H1 (cell line): Measurements from ENCODE around the gene WNT5A. TPM values are rescaled to one million over a fixed set of nuclear protein-coding genes. Genes with fewer than 3 reads are reported as not detected.

Experiments used
- CTCF ChIP-seq, 3 experiments: IDR thresholded peaks; 1 replicate in 2 of 3; 2 replicates in 1 of 3; pipeline versions ENCODE4 v1.5.1 to v1.6.1; 2011; ENCODE audit warnings: low read length in 3 of 3, mild to moderate bottlenecking in 3 of 3, inconsistent platforms in 2 of 3, low read depth in 1 of 3, moderate library complexity in 1 of 3; ENCODE audit not compliant: insufficient read depth in 1 of 3; ENCODE audit errors: control extremely low read depth in 1 of 3
- HDAC6 ChIP-seq: IDR thresholded peaks from one replicate; pipeline ENCODE4 v1.7.1; 2012; ENCODE audit warnings: low read depth, mild to moderate bottlenecking, inconsistent platforms, low read length, moderate library complexity
- KDM4A ChIP-seq: IDR thresholded peaks from one replicate; pipeline ENCODE4 v1.7.1; 2012; ENCODE audit warnings: low read depth, mild to moderate bottlenecking, moderate library complexity, low read length, inconsistent platforms; ENCODE audit not compliant: severe bottlenecking
- SP4 ChIP-seq: IDR thresholded peaks from 2 replicates; pipeline ENCODE4 v1.6.1; 2012; ENCODE audit warnings: low read length, inconsistent platforms
- polyA plus RNA-seq, 7 experiments: library from polyadenylated mRNA; depleted of rRNA in 3 of 7; stranded (reverse) in 5 of 7; unstranded in 2 of 7; fragments of >200 nt in 5 of 7; fragments of 200-250 nt in 2 of 7; gene quantifications; 1 replicate in 5 of 7; 2 replicates in 1 of 7; 4 replicates in 1 of 7; pipeline versions ENCODE4 v1.2.1 to v1.2.3, GENCODE V29; 2011 to 2013; ENCODE audit warnings: missing spikeins in 2 of 7, mixed read lengths in 2 of 7
- total RNA-seq: library from RNA; stranded (reverse); fragmentation: NEBNext Ultra II Directional; extraction: Animal tissue kit (Norgen Biotek cat#: 25700); gene quantifications from 2 replicates; pipeline ENCODE4 v1.2.1, GENCODE V29; 2021

The WNT5A gene
- total and polyA plus RNA-seq, 2 of the 8 experiments (the other 6 are each of a cell fraction or from before 2014, with no cell fraction given), result 3.9 to 5.6 TPM

GRCh38 chr3:55454611-55455010, 32.5 kb downstream of the WNT5A start (continued):
- TF ChIP-seq CTCF (IDR thresholded peaks at IDR 0.05; ENCODE audit: control extremely low read depth in 1 of 3, insufficient read depth in 1 of 3, low read depth in 1 of 3, low read length in 3 of 3) (no peak), HDAC6 (no peak), KDM4A (no peak), SP4 (no peak)
